HepG2 (cell line): Measurements from ENCODE around the gene BCO1. TPM values are rescaled to one million over a fixed set of nuclear protein-coding genes. Genes with fewer than 3 reads are reported as not detected.

Source experiments
- ATAC-seq: fragments of 200-7000 bp; cut with Tn5 transposase; 3 replicates; pipeline ENCODE4 v1.9.1; 2020; ENCODE audit warnings: mild to moderate bottlenecking, moderate library complexity
- BruUV-seq: library from RNA; stranded (reverse); fragments of 400-500 nt; replicated peaks from 2 replicates; lab custom pipeline; 2021; lab: Mats Ljungman, UMichigan
- CTCF ChIA-PET: fragments of 300-600 bp; formaldehyde crosslinking; extraction: SDS; loops from one replicate; lab custom pipeline; 2021; ENCODE audit warnings: low total read pairs, inconsistent platforms, low intra/inter-chr PET ratio; lab: Yijun Ruan, JAX
- POLR2A ChIA-PET: fragments of 350-600 bp; sonication (Branson Sonifier 250); formaldehyde crosslinking; loops from one replicate; lab custom pipeline; 2020; ENCODE audit warnings: antibody characterized with exemption, inconsistent platforms; lab: Yijun Ruan, JAX
- DNase-seq: peaks from one replicate; pipeline ENCODE4 v3.0.0-alpha.2; 2015; ENCODE audit warnings: low spot score
- FAIRE-seq: peaks from 3 replicates; lab custom pipeline; 2011; peaks lifted over from hg19 to GRCh38; lab: Jason Lieb, UNC
- H2AFZ ChIP-seq: one replicate; pipeline ENCODE4 v1.6.1; 2011; ENCODE audit warnings: low read length, inconsistent platforms
- H3K27ac ChIP-seq: fragments of 300-600 bp; 3 replicates; pipeline ENCODE4 v1.8.0; 2011; ENCODE audit warnings: mixed run types, mild to moderate bottlenecking, mixed read lengths, low read length, inconsistent platforms; ENCODE audit not compliant: insufficient read depth; ENCODE audit errors: extremely low read length
- H3K27me3 ChIP-seq, 2 experiments: fragments of 200-600 bp in 1 of 2; 2 replicates in 1 of 2; 3 replicates in 1 of 2; pipeline versions ENCODE4 v1.6.0 to v1.8.0; 2011; ENCODE audit warnings: low read length in 2 of 2, mild to moderate bottlenecking in 2 of 2, moderate library complexity in 2 of 2, inconsistent platforms in 1 of 2; ENCODE audit not compliant: insufficient read depth in 2 of 2, control insufficient read depth in 1 of 2
- H3K36me3 ChIP-seq, 2 experiments: fragments of 200-600 bp in 1 of 2; replicated peaks in 1 of 2; 2 replicates in 1 of 2; 3 replicates in 1 of 2; pipeline versions ENCODE4 v1.5.1 to v1.8.0; 2011; ENCODE audit warnings: low read length in 2 of 2, inconsistent platforms in 1 of 2; ENCODE audit not compliant: insufficient read depth in 2 of 2, control insufficient read depth in 1 of 2
- H3K4me1 ChIP-seq: 2 replicates; pipeline ENCODE4 v1.5.1; 2012; ENCODE audit warnings: low read length, inconsistent platforms; ENCODE audit not compliant: insufficient read depth
- H3K4me2 ChIP-seq: 2 replicates; pipeline ENCODE4 v1.6.0; 2011; ENCODE audit warnings: low read depth, low read length, inconsistent platforms
- H3K4me3 ChIP-seq, 3 experiments: fragments of 200-600 bp in 1 of 3; sonication (generic), shearing (Covaris generic) in 1 of 3; replicated peaks in 1 of 3; 2 replicates each; pipeline ENCODE4 v1.5.1; 2011 to 2016; ENCODE audit warnings: low read length in 3 of 3, inconsistent platforms in 2 of 3, low read depth in 2 of 3, mild to moderate bottlenecking in 2 of 3, control low read depth in 1 of 3, mixed read lengths in 1 of 3; ENCODE audit not compliant: insufficient read depth in 1 of 3
- H3K79me2 ChIP-seq: one replicate; pipeline ENCODE4 v1.6.1; 2011; ENCODE audit warnings: low read length, inconsistent platforms; ENCODE audit not compliant: insufficient read depth
- H3K9ac ChIP-seq: 2 replicates; pipeline ENCODE4 v1.6.0; 2011; ENCODE audit warnings: mild to moderate bottlenecking, low read depth, low read length, inconsistent platforms; ENCODE audit not compliant: insufficient read depth
- H3K9me3 ChIP-seq: 2 replicates; pipeline ENCODE4 v1.5.1; 2012; ENCODE audit warnings: mild to moderate bottlenecking, low read length
- H4K20me1 ChIP-seq: 2 replicates; pipeline ENCODE4 v1.6.0; 2011; ENCODE audit warnings: inconsistent platforms, mild to moderate bottlenecking, low read length, moderate library complexity; ENCODE audit not compliant: insufficient read depth
- ATF5 ChIP-seq: sonication (generic); formaldehyde crosslinking; IDR thresholded peaks from 2 replicates; pipeline ENCODE4 v1.4.0; 2020; ENCODE audit warnings: mild to moderate bottlenecking, low read depth, missing genetic modification reagents
- DPF2 ChIP-seq: sonication (generic); formaldehyde crosslinking; IDR thresholded peaks from 2 replicates; pipeline ENCODE4 v1.4.0; 2020; ENCODE audit warnings: mild to moderate bottlenecking, low read depth, missing genetic modification reagents, borderline replicate concordance
- FLYWCH1 ChIP-seq: sonication (generic); formaldehyde crosslinking; IDR thresholded peaks from 2 replicates; pipeline ENCODE4 v1.8.1; 2023; ENCODE audit warnings: mild to moderate bottlenecking, missing genetic modification reagents
- HOXA9 ChIP-seq: sonication (generic); formaldehyde crosslinking; IDR thresholded peaks from 2 replicates; pipeline ENCODE4 v1.8.1; 2022; ENCODE audit warnings: missing genetic modification reagents, mild to moderate bottlenecking, moderate library complexity, borderline replicate concordance
- PAXIP1 ChIP-seq: sonication (generic); formaldehyde crosslinking; conservative IDR thresholded peaks from 2 replicates; pipeline ENCODE4 v1.4.0; 2020; ENCODE audit warnings: mild to moderate bottlenecking, missing genetic modification reagents, moderate library complexity
- RXRA ChIP-seq: sonication (generic); formaldehyde crosslinking; IDR thresholded peaks from 2 replicates; pipeline ENCODE4 v1.5.1; 2020; ENCODE audit warnings: missing genetic modification reagents
- TIGD3 ChIP-seq: sonication (generic); formaldehyde crosslinking; IDR thresholded peaks from 2 replicates; pipeline ENCODE4 v1.5.1; 2020; ENCODE audit warnings: mild to moderate bottlenecking, missing genetic modification reagents, borderline replicate concordance
- TOPORS ChIP-seq: sonication (generic); formaldehyde crosslinking; IDR thresholded peaks from 2 replicates; pipeline ENCODE4 v1.8.0; 2023; ENCODE audit warnings: mild to moderate bottlenecking, missing genetic modification reagents
- ZBTB14 ChIP-seq: sonication (generic); formaldehyde crosslinking; IDR thresholded peaks from 2 replicates; pipeline ENCODE4 v1.4.0; 2020; ENCODE audit warnings: missing genetic modification reagents
- ZBTB34 ChIP-seq: sonication (generic); formaldehyde crosslinking; IDR thresholded peaks from 2 replicates; pipeline ENCODE4 v1.8.0; 2022; ENCODE audit warnings: mild to moderate bottlenecking, missing genetic modification reagents
- ZBTB38 ChIP-seq: sonication (generic); formaldehyde crosslinking; IDR thresholded peaks from 2 replicates; pipeline ENCODE4 v1.5.1; 2020; ENCODE audit warnings: mild to moderate bottlenecking, missing genetic modification reagents
- ZNF205 ChIP-seq: IDR thresholded peaks from 2 replicates; pipeline ENCODE4 v1.6.1; 2018; ENCODE audit warnings: missing biosample characterization, missing genetic modification reagents
- ZNF326 ChIP-seq: sonication (generic); formaldehyde crosslinking; IDR thresholded peaks from 2 replicates; pipeline ENCODE4 v1.4.0; 2020; ENCODE audit warnings: missing genetic modification reagents, borderline replicate concordance
- ZNF350 ChIP-seq: sonication (generic); formaldehyde crosslinking; IDR thresholded peaks from 2 replicates; pipeline ENCODE4 v1.4.0; 2020; ENCODE audit warnings: mild to moderate bottlenecking, low read depth, missing genetic modification reagents, borderline replicate concordance
- ZNF451 ChIP-seq: sonication (generic); formaldehyde crosslinking; IDR thresholded peaks from 2 replicates; pipeline ENCODE4 v1.5.0; 2020; ENCODE audit warnings: mild to moderate bottlenecking, missing genetic modification reagents
- ZNF784 ChIP-seq: sonication (generic); formaldehyde crosslinking; IDR thresholded peaks from 2 replicates; pipeline ENCODE4 v1.5.1; 2020; ENCODE audit warnings: missing genetic modification reagents, mild to moderate bottlenecking, borderline replicate concordance
- WGBS: methylation state at CpG from one replicate; pipeline ENCODE4 v1.1.6; 2017; ENCODE audit warnings: low lambda C conversion rate; 5-methylcytosine and 5-hydroxymethylcytosine counted together
- in situ Hi-C: cut with HindIII; loops from 2 replicates; pipeline ENCODE4 v1.10.0; 2017; ENCODE audit warnings: low pct_unique_long_range_greater_than_20kb; ENCODE audit not compliant: extremely low pct_ligation_motif_present
- intact Hi-C: fragments of 100-400 bp; cut with micrococcal nuclease; formaldehyde crosslinking; loops from one replicate; pipeline ENCODE4 v1.10.0; 2022; ENCODE audit not compliant: unreplicated experiment
- polyA plus RNA-seq, 8 experiments: library from polyadenylated mRNA; depleted of rRNA in 3 of 8; stranded (reverse) in 7 of 8; unstranded in 1 of 8; fragments of >200 nt; fragmentation: Illumina TruSeq in 4 of 8; extraction: Trizol in 4 of 8; gene quantifications; 2 replicates each; pipeline versions ENCODE4 v1.2.1 to v1.2.3, GENCODE V29; 2011 to 2016; ENCODE audit warnings: low read depth in 4 of 8, missing spikeins in 1 of 8, mixed read lengths in 1 of 8; ENCODE audit not compliant: insufficient read depth in 1 of 8
- total RNA-seq, 5 experiments: library from RNA; depleted of rRNA; stranded (reverse); fragments of >200 nt; fragmentation: Illumina TruSeq; extraction: Trizol; gene quantifications; 2 replicates each; pipeline ENCODE4 v1.2.3, GENCODE V29; 2016; ENCODE audit warnings: low read depth in 1 of 5

BCO1 gene
- total and polyA plus RNA-seq, 2 of the 13 experiments (the other 11 are each of a cell fraction or from before 2014, with no cell fraction given): 0.11 TPM; not detected in 1

- FAIRE-seq (no peak), DNase-seq (no peak), ATAC-seq (no peak)
- CTCF ChIA-PET: no interaction called here
- no peak overlapping the region for H2AFZ ChIP-seq
- intact Hi-C loops: no loop called here
- H3K4me3 ChIP-seq: no peak overlapping the region
- no peaks in the 10 kb centered on the region for H3K9me3 ChIP-seq
- peaks cover 4 to 26% of the 10 kb centered on the region in 2 experiments; a peak in 4 of 5 replicates for H3K27me3 ChIP-seq
- 32% methylated on average over 5 of the region's 5 CpGs for WGBS
- no peak overlapping the region for H3K4me2 ChIP-seq
- in situ Hi-C loops: no loop called here
- H3K9ac ChIP-seq: no peak overlapping the region
- no peaks in the 10 kb centered on the region for H4K20me1 ChIP-seq
- H3K27ac ChIP-seq: no peak overlapping the region
- H3K79me2 ChIP-seq: no peaks in the 10 kb centered on the region
- no peaks in the 10 kb centered on the region for H3K4me1 ChIP-seq
- BruUV-seq: no TSS peak
- H3K36me3 ChIP-seq: no peaks in the 10 kb centered on the region
- POLR2A ChIA-PET: no interaction called here
- no peak for TF ChIP-seq ZNF784 (CRISPR knock-in tag)
- TF ChIP-seq HOXA9 (CRISPR knock-in tag): no peak
- TF ChIP-seq TOPORS (CRISPR knock-in tag): no peak
- no peak for TF ChIP-seq PAXIP1 (CRISPR knock-in tag)
- no peak for TF ChIP-seq FLYWCH1 (CRISPR knock-in tag)
- no peak for TF ChIP-seq RXRA
- TF ChIP-seq ZNF205 (CRISPR knock-in tag): no peak
- no peak for TF ChIP-seq TIGD3 (CRISPR knock-in tag)
- no peak for TF ChIP-seq ZBTB38
- no peak for TF ChIP-seq ZBTB34 (CRISPR knock-in tag)
- TF ChIP-seq ZNF350 (CRISPR knock-in tag): no peak
- no peak for TF ChIP-seq ZBTB14 (CRISPR knock-in tag)
- no peak for TF ChIP-seq ZNF451 (CRISPR knock-in tag)
- TF ChIP-seq ATF5: no peak
- TF ChIP-seq DPF2 (CRISPR knock-in tag): no peak
- TF ChIP-seq ZNF326 (CRISPR knock-in tag): no peak
Measured at GRCh38 chr16:81292936-81293335, 54.4 kb downstream of the BCO1 start.
